ENCODE measurements around the gene GP5.

DNA sequence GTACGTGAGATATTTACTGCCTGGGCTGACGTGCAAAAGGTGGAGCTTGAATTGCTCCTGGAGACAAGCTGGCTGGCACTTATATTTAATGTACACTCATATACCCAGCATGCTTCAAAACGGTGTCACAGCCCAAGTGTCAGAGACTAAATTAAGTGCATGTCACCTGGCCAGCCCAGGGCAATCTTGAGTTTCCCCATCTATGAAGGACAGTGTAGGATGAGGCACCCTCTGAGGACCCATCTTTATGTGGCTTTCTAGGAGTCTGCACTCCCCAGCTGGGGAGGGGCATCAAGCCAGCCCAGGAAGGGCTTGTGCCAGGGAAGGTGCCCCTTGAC lies 34.8 kb downstream of the GP5 start:
- TF ChIP-seq, protein P1, sequence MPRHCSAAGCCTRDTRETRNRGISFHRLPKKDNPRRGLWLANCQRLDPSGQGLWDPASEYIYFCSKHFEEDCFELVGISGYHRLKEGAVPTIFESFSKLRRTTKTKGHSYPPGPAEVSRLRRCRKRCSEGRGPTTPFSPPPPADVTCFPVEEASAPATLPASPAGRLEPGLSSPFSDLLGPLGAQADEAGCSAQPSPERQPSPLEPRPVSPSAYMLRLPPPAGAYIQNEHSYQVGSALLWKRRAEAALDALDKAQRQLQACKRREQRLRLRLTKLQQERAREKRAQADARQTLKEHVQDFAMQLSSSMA (CRISPR knock-in tag; IDR thresholded peaks at IDR 0.05), result no peak
- TF ChIP-seq ZNF766 (CRISPR knock-in tag; IDR thresholded peaks at IDR 0.05; ENCODE audit: borderline replicate concordance) (no peak), SMC3 (IDR thresholded peaks at IDR 0.05; ENCODE audit: low read length) (no peak), PHF21A (CRISPR knock-in tag; IDR thresholded peaks at IDR 0.05) (no peak), ZFP36 (IDR thresholded peaks at IDR 0.05; ENCODE audit: borderline replicate concordance, low read depth, low read length, partially characterized antibody) (no peak)
- TF ChIP-seq, protein P2, sequence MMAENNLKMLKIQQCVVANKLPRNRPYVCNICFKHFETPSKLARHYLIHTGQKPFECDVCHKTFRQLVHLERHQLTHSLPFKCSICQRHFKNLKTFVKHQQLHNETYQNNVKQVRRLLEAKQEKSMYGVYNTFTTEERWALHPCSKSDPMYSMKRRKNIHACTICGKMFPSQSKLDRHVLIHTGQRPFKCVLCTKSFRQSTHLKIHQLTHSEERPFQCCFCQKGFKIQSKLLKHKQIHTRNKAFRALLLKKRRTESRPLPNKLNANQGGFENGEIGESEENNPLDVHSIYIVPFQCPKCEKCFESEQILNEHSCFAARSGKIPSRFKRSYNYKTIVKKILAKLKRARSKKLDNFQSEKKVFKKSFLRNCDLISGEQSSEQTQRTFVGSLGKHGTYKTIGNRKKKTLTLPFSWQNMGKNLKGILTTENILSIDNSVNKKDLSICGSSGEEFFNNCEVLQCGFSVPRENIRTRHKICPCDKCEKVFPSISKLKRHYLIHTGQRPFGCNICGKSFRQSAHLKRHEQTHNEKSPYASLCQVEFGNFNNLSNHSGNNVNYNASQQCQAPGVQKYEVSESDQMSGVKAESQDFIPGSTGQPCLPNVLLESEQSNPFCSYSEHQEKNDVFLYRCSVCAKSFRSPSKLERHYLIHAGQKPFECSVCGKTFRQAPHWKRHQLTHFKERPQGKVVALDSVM (CRISPR knock-in tag; IDR thresholded peaks at IDR 0.05), result no peak
- TF ChIP-seq, protein P3, sequence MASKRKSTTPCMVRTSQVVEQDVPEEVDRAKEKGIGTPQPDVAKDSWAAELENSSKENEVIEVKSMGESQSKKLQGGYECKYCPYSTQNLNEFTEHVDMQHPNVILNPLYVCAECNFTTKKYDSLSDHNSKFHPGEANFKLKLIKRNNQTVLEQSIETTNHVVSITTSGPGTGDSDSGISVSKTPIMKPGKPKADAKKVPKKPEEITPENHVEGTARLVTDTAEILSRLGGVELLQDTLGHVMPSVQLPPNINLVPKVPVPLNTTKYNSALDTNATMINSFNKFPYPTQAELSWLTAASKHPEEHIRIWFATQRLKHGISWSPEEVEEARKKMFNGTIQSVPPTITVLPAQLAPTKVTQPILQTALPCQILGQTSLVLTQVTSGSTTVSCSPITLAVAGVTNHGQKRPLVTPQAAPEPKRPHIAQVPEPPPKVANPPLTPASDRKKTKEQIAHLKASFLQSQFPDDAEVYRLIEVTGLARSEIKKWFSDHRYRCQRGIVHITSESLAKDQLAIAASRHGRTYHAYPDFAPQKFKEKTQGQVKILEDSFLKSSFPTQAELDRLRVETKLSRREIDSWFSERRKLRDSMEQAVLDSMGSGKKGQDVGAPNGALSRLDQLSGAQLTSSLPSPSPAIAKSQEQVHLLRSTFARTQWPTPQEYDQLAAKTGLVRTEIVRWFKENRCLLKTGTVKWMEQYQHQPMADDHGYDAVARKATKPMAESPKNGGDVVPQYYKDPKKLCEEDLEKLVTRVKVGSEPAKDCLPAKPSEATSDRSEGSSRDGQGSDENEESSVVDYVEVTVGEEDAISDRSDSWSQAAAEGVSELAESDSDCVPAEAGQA (IDR thresholded peaks at IDR 0.05; ENCODE audit: low read depth), result no peak
- TF ChIP-seq, protein P3 (CRISPR knock-in tag; IDR thresholded peaks at IDR 0.05; ENCODE audit: borderline replicate concordance), result no peak
- TF ChIP-seq, protein P4, sequence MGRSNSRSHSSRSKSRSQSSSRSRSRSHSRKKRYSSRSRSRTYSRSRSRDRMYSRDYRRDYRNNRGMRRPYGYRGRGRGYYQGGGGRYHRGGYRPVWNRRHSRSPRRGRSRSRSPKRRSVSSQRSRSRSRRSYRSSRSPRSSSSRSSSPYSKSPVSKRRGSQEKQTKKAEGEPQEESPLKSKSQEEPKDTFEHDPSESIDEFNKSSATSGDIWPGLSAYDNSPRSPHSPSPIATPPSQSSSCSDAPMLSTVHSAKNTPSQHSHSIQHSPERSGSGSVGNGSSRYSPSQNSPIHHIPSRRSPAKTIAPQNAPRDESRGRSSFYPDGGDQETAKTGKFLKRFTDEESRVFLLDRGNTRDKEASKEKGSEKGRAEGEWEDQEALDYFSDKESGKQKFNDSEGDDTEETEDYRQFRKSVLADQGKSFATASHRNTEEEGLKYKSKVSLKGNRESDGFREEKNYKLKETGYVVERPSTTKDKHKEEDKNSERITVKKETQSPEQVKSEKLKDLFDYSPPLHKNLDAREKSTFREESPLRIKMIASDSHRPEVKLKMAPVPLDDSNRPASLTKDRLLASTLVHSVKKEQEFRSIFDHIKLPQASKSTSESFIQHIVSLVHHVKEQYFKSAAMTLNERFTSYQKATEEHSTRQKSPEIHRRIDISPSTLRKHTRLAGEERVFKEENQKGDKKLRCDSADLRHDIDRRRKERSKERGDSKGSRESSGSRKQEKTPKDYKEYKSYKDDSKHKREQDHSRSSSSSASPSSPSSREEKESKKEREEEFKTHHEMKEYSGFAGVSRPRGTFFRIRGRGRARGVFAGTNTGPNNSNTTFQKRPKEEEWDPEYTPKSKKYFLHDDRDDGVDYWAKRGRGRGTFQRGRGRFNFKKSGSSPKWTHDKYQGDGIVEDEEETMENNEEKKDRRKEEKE (IDR thresholded peaks at IDR 0.05), result no peak
